HT1080 (cell line): ENCODE data around the gene OR2C3. TPM values are rescaled to one million over a fixed set of nuclear protein-coding genes. Genes with fewer than 3 reads are reported as not detected.
"Not testable (repeated sequence)": the region's sequence is repeated elsewhere in the genome, so short reads cannot be mapped to it uniquely, and the experiment has no call there.

Source experiments
- DNase-seq: peaks from one replicate; pipeline ENCODE4 v3.0.0-alpha.2; 2015; ENCODE audit warnings: low read depth
- total RNA-seq: library from RNA; depleted of rRNA; stranded (reverse); fragments of >200 nt; shearing (Covaris generic); gene quantifications from 2 replicates; pipeline ENCODE4 v1.2.3, GENCODE V29; 2014; rRNA removed

Gene OR2C3
- total RNA-seq, 1 experiment from 2014 or later, result not detected

GRCh38 chr1:247518613-247518891, 17.7 kb downstream of the OR2C3 start:
- DNase-seq, result no peak

- DNase-seq, result no peak
These were observed 18.2 kb downstream of the OR2C3 start for GRCh38 chr1:247517795-247518612.

GRCh38 chr1:247506831-247507230, 29.4 kb downstream of the OR2C3 start:
- no peak for DNase-seq

GRCh38 chr1:247500865-247501264, 35.4 kb downstream of the OR2C3 start:
- no peak for DNase-seq

GRCh38 chr1:247496581-247497285, 39.5 kb downstream of the OR2C3 start:
- DNase-seq, result no peak

- DNase-seq, result no peak
These were observed 41.5 kb downstream of the OR2C3 start for GRCh38 chr1:247494767-247495166.

- DNase-seq, result no peak
These were observed 43.1 kb downstream of the OR2C3 start for GRCh38 chr1:247493106-247493505.

- no peak for DNase-seq
These were observed 44.9 kb downstream of the OR2C3 start for GRCh38 chr1:247491328-247491727.

GRCh38 chr1:247487057-247487456, 49.2 kb downstream of the OR2C3 start:
- peak; percentile 50 for DNase-seq

GRCh38 chr1:247482747-247483146, 53.5 kb downstream of the OR2C3 start:
- no peak for DNase-seq

- not testable (repeated sequence) for DNase-seq
These were observed 59.7 kb downstream of the OR2C3 start for GRCh38 chr1:247476328-247477058.

GRCh38 chr1:247475793-247476192, 60.4 kb downstream of the OR2C3 start:
- no peak for DNase-seq

Other genes starting within 250 kb of the OR2C3 start
- 43.8 and 45.4 TPM in 2 replicates for gene ZNF496, start 204.6 kb downstream of the OR2C3 start, total RNA-seq
- 10.3 TPM in 2 replicates for gene NLRP3, start 120.3 kb downstream of the OR2C3 start, total RNA-seq
- not detected in 2 replicates for gene OR2B11, start 78.3 kb downstream of the OR2C3 start, total RNA-seq
- gene GCSAML, start 12.7 kb upstream of the OR2C3 start, total RNA-seq, result not detected in 2 replicates
- gene OR2G2, start 51.9 kb upstream of the OR2C3 start, total RNA-seq, result not detected in 2 replicates
- gene OR2G3, start 69.1 kb upstream of the OR2C3 start, total RNA-seq, result not detected in 2 replicates
- not detected in 2 replicates for gene OR13G1, start 143.3 kb upstream of the OR2C3 start, total RNA-seq
- not detected in 2 replicates for gene OR6F1, start 180.2 kb upstream of the OR2C3 start, total RNA-seq
- gene OR14K1, start 202.2 kb upstream of the OR2C3 start, total RNA-seq, result not detected in 2 replicates
- not detected in 2 replicates for gene OR14A2, start 211.7 kb upstream of the OR2C3 start, total RNA-seq
- gene OR1C1, start 224.1 kb upstream of the OR2C3 start, total RNA-seq, result not detected in 2 replicates